ENCODE measurements around the gene SH2D2A.

The SH2D2A gene

DNA sequence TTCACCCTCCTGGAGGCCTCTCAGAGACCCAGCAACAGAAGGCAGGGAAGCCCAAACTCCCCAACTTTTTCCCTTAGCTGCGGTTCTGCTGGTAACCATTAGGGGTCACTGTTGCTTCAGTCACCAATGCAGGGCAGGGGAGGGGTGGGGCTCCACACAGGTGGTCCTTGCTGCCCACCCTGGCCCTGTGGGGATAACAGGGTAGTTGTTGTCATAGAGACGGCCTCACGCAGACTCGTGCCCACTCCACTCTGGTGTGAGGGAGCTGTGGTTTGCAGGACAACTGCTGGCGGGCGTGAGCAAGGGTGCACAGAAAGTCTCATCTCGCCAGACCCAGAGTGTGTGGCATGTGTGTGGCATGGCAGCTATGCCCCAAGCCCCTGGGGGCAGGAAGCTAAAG is 22.3 kb upstream of the SH2D2A start:
- H3K79me2 ChIP-seq (ENCODE audit: insufficient read depth, low read length), result no peaks in the 10 kb centered on the region
- TF ChIP-seq EZH2phosphoT487 (conservative IDR thresholded peaks at IDR 0.05; ENCODE audit: low read length), result no peak
- TF ChIP-seq, protein P1, sequence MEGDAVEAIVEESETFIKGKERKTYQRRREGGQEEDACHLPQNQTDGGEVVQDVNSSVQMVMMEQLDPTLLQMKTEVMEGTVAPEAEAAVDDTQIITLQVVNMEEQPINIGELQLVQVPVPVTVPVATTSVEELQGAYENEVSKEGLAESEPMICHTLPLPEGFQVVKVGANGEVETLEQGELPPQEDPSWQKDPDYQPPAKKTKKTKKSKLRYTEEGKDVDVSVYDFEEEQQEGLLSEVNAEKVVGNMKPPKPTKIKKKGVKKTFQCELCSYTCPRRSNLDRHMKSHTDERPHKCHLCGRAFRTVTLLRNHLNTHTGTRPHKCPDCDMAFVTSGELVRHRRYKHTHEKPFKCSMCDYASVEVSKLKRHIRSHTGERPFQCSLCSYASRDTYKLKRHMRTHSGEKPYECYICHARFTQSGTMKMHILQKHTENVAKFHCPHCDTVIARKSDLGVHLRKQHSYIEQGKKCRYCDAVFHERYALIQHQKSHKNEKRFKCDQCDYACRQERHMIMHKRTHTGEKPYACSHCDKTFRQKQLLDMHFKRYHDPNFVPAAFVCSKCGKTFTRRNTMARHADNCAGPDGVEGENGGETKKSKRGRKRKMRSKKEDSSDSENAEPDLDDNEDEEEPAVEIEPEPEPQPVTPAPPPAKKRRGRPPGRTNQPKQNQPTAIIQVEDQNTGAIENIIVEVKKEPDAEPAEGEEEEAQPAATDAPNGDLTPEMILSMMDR (IDR thresholded peaks at IDR 0.05; ENCODE audit: insufficient read depth, low read length, poor library complexity, severe bottlenecking), result peak; percentile 92
- H3F3A ChIP-seq (ENCODE audit: insufficient read depth), result no peaks in the 10 kb centered on the region
- no peaks in the 10 kb centered on the region for H3K36me3 ChIP-seq (ENCODE audit: low read length)
- H3K9me2 ChIP-seq (replicated peaks; ENCODE audit: insufficient read depth, low read length), result no peaks in the 10 kb centered on the region
- no peak overlapping the region for H3K27ac ChIP-seq (ENCODE audit: low read depth, low read length)
- H4K20me1 ChIP-seq (ENCODE audit: low read depth, low read length), result no peaks in the 10 kb centered on the region
- H3K27me3 ChIP-seq (ENCODE audit: low read length), result no peaks in the 10 kb centered on the region
- H3K4me2 ChIP-seq (ENCODE audit: low read depth, low read length, poor library complexity, severe bottlenecking), result no peak overlapping the region
- no peak overlapping the region for H3K4me3 ChIP-seq (ENCODE audit: insufficient read depth, low read length, poor library complexity, severe bottlenecking)
- no peak overlapping the region for H3K9ac ChIP-seq (ENCODE audit: low read length)
- no peaks in the 10 kb centered on the region for H3K9me3 ChIP-seq (ENCODE audit: insufficient read depth, low read length)
- no peak overlapping the region for H2AFZ ChIP-seq (ENCODE audit: low read depth, low read length, severe bottlenecking)

DNA sequence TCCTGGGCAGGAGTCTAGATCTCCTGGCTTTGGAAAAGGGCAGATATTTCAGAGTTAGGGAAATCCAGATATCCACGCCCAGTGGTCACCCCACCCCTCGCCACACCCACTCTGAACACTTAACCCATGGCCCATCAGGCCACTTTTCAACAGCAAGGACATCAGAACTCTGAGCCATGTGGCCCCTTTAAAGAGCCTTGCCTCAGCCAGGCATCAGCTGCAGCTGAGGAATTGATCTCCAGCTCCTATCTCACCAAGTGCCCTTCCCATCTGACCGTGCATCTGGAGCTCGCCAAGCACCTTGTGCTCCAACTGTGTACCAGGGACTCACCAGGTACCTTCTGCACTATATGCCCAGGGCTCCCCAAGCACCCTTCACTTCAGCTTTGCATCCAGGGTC is 20.2 kb upstream of the SH2D2A start:
- Histone ChIP-seq H3K9ac (ENCODE audit: low read length) (no peak overlapping the region), H3K36me3 (ENCODE audit: low read length) (no peaks in the 10 kb centered on the region), H3K27me3 (ENCODE audit: low read length) (no peaks in the 10 kb centered on the region), H3K79me2 (ENCODE audit: insufficient read depth, low read length) (no peaks in the 10 kb centered on the region), H4K20me1 (ENCODE audit: low read depth, low read length) (no peaks in the 10 kb centered on the region), H3K4me3 (ENCODE audit: insufficient read depth, low read length, poor library complexity, severe bottlenecking) (no peak overlapping the region), H3K27ac (ENCODE audit: low read depth, low read length) (no peak overlapping the region), H3F3A (ENCODE audit: insufficient read depth) (no peaks in the 10 kb centered on the region), H3K9me3 (ENCODE audit: insufficient read depth, low read length) (no peaks in the 10 kb centered on the region), H2AFZ (ENCODE audit: low read depth, low read length, severe bottlenecking) (no peak overlapping the region), H3K4me2 (ENCODE audit: low read depth, low read length, poor library complexity, severe bottlenecking) (no peak overlapping the region), H3K9me2 (replicated peaks; ENCODE audit: insufficient read depth, low read length) (no peaks in the 10 kb centered on the region)
- TF ChIP-seq, protein P1 (IDR thresholded peaks at IDR 0.05; ENCODE audit: insufficient read depth, low read length, poor library complexity, severe bottlenecking), result no peak
- no peak for TF ChIP-seq EZH2phosphoT487 (conservative IDR thresholded peaks at IDR 0.05; ENCODE audit: low read length)

DNA sequence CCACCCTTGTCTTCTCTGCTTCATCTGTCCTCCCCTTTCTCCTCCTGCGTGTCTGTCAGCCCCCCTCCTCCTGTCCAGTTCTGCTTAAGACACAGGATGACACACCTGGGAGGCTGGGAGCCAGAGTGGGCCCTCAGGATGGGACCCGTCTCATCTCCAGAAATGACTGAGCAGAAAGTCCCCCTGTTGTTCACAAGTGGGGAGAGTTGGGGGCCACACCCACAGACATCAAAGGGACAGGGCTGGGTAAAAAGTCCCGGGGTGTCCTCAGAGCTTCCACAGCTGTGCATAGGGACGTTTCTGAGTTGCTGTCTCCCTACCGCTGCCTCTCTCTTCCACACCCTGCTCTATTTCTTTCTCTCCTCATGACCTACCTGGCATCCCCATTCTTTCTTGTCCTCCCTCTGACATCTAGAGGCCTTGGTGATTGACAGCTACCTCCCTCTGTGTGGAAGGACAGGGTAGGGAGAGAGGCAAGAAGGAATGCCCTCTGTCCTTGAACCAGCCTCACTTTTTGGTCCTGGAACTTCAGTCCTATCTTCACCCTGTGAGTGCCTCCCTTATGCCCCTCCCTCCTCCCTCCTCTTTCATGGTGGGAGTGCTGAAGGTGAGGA is 19.5 kb upstream of the SH2D2A start:
- H3K9me2 ChIP-seq (replicated peaks; ENCODE audit: insufficient read depth, low read length), result no peaks in the 10 kb centered on the region
- H3K4me3 ChIP-seq (ENCODE audit: insufficient read depth, low read length, poor library complexity, severe bottlenecking), result no peak overlapping the region
- no peaks in the 10 kb centered on the region for H3K79me2 ChIP-seq (ENCODE audit: insufficient read depth, low read length)
- no peak overlapping the region for H3K4me2 ChIP-seq (ENCODE audit: low read depth, low read length, poor library complexity, severe bottlenecking)
- H4K20me1 ChIP-seq (ENCODE audit: low read depth, low read length), result no peaks in the 10 kb centered on the region
- H2AFZ ChIP-seq (ENCODE audit: low read depth, low read length, severe bottlenecking), result no peak overlapping the region
- TF ChIP-seq, protein P1 (IDR thresholded peaks at IDR 0.05; ENCODE audit: insufficient read depth, low read length, poor library complexity, severe bottlenecking), result no peak
- no peak for TF ChIP-seq EZH2phosphoT487 (conservative IDR thresholded peaks at IDR 0.05; ENCODE audit: low read length)
- no peak overlapping the region for H3K27ac ChIP-seq (ENCODE audit: low read depth, low read length)
- H3K36me3 ChIP-seq (ENCODE audit: low read length), result no peaks in the 10 kb centered on the region
- no peaks in the 10 kb centered on the region for H3K9me3 ChIP-seq (ENCODE audit: insufficient read depth, low read length)
- no peaks in the 10 kb centered on the region for H3K27me3 ChIP-seq (ENCODE audit: low read length)
- no peak overlapping the region for H3K9ac ChIP-seq (ENCODE audit: low read length)
- no peaks in the 10 kb centered on the region for H3F3A ChIP-seq (ENCODE audit: insufficient read depth)

Measured in SU-DHL-6 (cell line).